Measurements from ENCODE around the gene LAMA2. TPM values are rescaled to one million over a fixed set of nuclear protein-coding genes. Genes with fewer than 3 reads are reported as not detected.

The LAMA2 gene
- total RNA-seq, 2 donors from 2014 or later, result 111 to 217 TPM

GRCh38 chr6:129111853-129112252, 228.9 kb downstream of the LAMA2 start:
- Histone ChIP-seq H3K36me3 (no peaks in the 10 kb centered on the region), H3K27ac (no peak overlapping the region), H3K4me3 (no peak overlapping the region), H3K9me3 (no peaks in the 10 kb centered on the region), H3K27me3 (replicated peaks; ENCODE audit: insufficient read depth) (no peaks in the 10 kb centered on the region), H3K4me1 (ENCODE audit: control insufficient read depth in 1 of 2, low read depth in 2 of 2) (peaks cover 3 to 34% of the 10 kb centered on the region in 2 donors)
- TF ChIP-seq, protein P1, sequence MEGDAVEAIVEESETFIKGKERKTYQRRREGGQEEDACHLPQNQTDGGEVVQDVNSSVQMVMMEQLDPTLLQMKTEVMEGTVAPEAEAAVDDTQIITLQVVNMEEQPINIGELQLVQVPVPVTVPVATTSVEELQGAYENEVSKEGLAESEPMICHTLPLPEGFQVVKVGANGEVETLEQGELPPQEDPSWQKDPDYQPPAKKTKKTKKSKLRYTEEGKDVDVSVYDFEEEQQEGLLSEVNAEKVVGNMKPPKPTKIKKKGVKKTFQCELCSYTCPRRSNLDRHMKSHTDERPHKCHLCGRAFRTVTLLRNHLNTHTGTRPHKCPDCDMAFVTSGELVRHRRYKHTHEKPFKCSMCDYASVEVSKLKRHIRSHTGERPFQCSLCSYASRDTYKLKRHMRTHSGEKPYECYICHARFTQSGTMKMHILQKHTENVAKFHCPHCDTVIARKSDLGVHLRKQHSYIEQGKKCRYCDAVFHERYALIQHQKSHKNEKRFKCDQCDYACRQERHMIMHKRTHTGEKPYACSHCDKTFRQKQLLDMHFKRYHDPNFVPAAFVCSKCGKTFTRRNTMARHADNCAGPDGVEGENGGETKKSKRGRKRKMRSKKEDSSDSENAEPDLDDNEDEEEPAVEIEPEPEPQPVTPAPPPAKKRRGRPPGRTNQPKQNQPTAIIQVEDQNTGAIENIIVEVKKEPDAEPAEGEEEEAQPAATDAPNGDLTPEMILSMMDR (IDR thresholded peaks at IDR 0.05), result no peak
- DNase-seq (ENCODE audit: low spot score) (no peak), ATAC-seq (ENCODE audit: insufficient number of reproducible peaks, low FRiP score, low read depth) (no peak)

DNA sequence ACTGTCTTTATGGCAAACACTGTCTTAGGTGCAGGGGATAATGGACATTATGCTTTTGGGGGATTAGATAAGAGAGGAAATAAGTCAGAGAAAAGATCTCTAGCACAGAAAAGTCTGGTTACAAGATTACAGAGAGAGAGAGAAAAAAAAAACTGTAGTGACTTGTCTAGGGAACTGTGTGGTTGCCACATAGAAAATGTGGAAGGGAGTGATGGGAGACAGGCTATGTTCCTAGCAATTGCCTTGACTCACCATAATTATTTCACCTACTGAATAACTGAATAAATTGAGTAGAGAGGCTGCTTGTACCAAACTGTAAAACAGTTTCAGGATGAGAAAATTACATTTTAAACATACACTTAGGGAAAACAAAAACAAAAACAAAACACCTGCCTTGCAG, 229.7 kb downstream of the LAMA2 start:
- H3K27ac ChIP-seq, result no peak overlapping the region
- ATAC-seq (ENCODE audit: insufficient number of reproducible peaks, low FRiP score, low read depth), result no peak
- TF ChIP-seq, protein P1 (IDR thresholded peaks at IDR 0.05), result no peak

GRCh38 chr6:129113637-129114036, 230.7 kb downstream of the LAMA2 start:
- H3K27ac ChIP-seq, result no peak overlapping the region
- H3K9me3 ChIP-seq, result no peaks in the 10 kb centered on the region
- no peak overlapping the region for H3K4me3 ChIP-seq
- TF ChIP-seq, protein P1 (IDR thresholded peaks at IDR 0.05), result no peak
- DNase-seq (ENCODE audit: low spot score) (no peak), ATAC-seq (ENCODE audit: insufficient number of reproducible peaks, low FRiP score, low read depth) (no peak)
- H3K27me3 ChIP-seq (replicated peaks; ENCODE audit: insufficient read depth), result no peaks in the 10 kb centered on the region
- peaks cover 3 to 34% of the 10 kb centered on the region in 2 donors for H3K4me1 ChIP-seq (ENCODE audit: control insufficient read depth in 1 of 2, low read depth in 2 of 2)
- H3K36me3 ChIP-seq, result no peaks in the 10 kb centered on the region

More for the DNA sequence above, 229.7 kb downstream of the LAMA2 start:
- H3K4me3 ChIP-seq, result no peak overlapping the region
- no peaks in the 10 kb centered on the region for H3K27me3 ChIP-seq (replicated peaks; ENCODE audit: insufficient read depth)
- no peak for DNase-seq (ENCODE audit: low spot score)
- H3K9me3 ChIP-seq, result no peaks in the 10 kb centered on the region
- H3K4me1 ChIP-seq (ENCODE audit: control insufficient read depth in 1 of 2, low read depth in 2 of 2), result peaks cover 3 to 34% of the 10 kb centered on the region in 2 donors
- no peaks in the 10 kb centered on the region for H3K36me3 ChIP-seq

DNA sequence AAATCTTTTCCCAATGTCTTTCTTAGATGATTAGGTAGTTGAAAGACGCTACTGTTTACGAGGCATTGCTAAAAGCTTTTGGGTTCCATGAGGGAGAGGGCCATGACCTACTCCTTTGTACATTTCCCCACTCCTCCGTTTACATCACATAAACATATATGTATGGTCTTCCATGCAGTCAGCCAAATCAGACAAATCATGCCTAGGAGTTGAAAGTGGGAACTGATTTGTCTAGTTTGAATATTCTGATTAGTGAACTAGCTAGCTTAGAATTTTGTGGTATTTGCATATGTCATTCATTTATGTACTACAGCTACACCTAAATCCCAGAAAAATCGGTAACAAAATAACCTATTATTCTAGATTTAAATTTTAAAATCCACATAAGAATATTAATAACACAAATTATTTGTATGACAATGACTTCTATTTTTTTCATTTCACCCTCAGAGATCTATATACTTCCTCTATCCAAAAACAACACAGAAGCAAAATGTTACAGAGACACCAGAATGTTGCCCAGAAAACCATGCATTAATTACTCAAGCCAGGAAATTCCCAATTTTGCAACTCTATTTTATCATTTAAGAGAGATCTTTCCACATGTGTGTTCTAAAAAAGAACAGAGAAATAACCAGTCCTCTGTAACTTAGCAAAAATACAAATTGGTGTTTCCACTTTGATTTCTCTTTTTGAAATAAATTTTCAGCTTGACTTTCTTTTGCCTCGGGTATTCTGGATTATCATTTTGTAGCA, 231.9 kb downstream of the LAMA2 start:
- Histone ChIP-seq H3K9me3 (no peaks in the 10 kb centered on the region), H3K36me3 (no peaks in the 10 kb centered on the region), H3K27ac (peak overlapping the region in 1 of 2 donors; percentile 33), H3K4me3 (no peak overlapping the region), H3K4me1 (ENCODE audit: control insufficient read depth in 1 of 2, low read depth in 2 of 2) (peaks cover 3 to 34% of the 10 kb centered on the region in 2 donors), H3K27me3 (replicated peaks; ENCODE audit: insufficient read depth) (no peaks in the 10 kb centered on the region)
- ATAC-seq (ENCODE audit: insufficient number of reproducible peaks, low FRiP score, low read depth) (no peak), DNase-seq (ENCODE audit: low spot score) (no peak)
- TF ChIP-seq, protein P1 (IDR thresholded peaks at IDR 0.05), result no peak

DNA sequence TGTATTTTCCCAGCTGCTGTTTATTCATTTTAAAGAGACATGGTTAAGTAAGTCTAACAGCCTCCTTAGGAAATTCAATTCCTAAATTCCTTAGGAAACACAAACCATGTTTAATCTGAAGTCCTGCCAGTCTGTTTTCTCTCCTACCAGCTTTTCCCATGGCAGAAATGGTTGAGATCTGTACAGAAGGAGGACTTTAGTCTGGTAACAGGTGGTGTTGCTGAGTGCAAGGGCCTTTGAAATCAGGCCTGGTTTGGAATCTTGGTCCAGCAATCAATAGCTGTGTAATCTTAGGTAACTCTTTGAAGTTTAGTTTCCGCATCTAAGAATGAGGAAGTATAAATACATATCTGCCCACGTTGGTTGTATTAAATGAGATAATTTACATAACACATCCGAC, 232.5 kb downstream of the LAMA2 start:
- TF ChIP-seq, protein P1 (IDR thresholded peaks at IDR 0.05), result no peak
- no peak for DNase-seq (ENCODE audit: low spot score)
- no peak for ATAC-seq (ENCODE audit: insufficient number of reproducible peaks, low FRiP score, low read depth)
- Histone ChIP-seq H3K4me3 (no peak overlapping the region), H3K4me1 (ENCODE audit: control insufficient read depth in 1 of 2, low read depth in 2 of 2) (peaks cover 3 to 33% of the 10 kb centered on the region in 2 donors), H3K36me3 (no peaks in the 10 kb centered on the region), H3K27ac (peak overlapping the region in 1 of 2 donors; percentile 33), H3K9me3 (no peaks in the 10 kb centered on the region), H3K27me3 (replicated peaks; ENCODE audit: insufficient read depth) (no peaks in the 10 kb centered on the region)
